HCT116 (cell line): ENCODE measurements around the gene XKR7.

Experiments used
- JUND ChIP-seq: IDR thresholded peaks from 2 replicates; pipeline ENCODE4 v1.6.1; 2012
- POLR2A ChIP-seq: IDR thresholded peaks from 2 replicates; pipeline ENCODE4 v1.7.0; 2011; ENCODE audit warnings: borderline replicate concordance; ENCODE audit not compliant: insufficient read depth, insufficient read length; ENCODE audit errors: extremely low read depth
- TF ChIP-seq, protein P1 (sequence below): IDR thresholded peaks from 2 replicates; pipeline ENCODE4 v1.6.1; 2012

DNA sequence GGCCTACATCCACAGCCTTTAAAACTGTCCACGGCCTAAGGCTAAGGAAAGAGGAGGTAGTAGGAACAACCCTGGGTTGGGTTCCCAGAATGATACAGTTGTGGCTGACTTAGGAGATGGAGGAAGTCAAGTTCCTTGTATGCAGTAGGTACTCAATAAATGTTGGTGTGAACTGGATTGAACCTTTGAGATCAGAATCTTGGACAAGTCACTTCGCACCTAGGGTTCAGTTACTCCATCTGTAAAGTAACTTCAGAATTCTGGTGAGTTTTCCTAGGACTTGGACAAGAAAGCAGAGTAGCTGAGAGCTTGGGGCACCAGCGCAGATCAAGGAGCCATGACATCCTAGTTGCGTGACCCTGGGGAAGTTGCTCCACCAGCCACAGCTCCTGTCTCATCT is 9.1 kb downstream of the XKR7 start:
- TF ChIP-seq, protein P1, sequence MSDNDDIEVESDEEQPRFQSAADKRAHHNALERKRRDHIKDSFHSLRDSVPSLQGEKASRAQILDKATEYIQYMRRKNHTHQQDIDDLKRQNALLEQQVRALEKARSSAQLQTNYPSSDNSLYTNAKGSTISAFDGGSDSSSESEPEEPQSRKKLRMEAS = no peak
- no peak for TF ChIP-seq POLR2A
- TF ChIP-seq JUND = no peak
